ENCODE data around the gene MYT1.

- TF ChIP-seq CTCF (IDR thresholded peaks at IDR 0.05; ENCODE audit: poor library complexity, severe bottlenecking) (no peak), MXI1 (conservative IDR thresholded peaks at IDR 0.05; ENCODE audit: poor library complexity, severe bottlenecking) (no peak)
These were observed 34.1 kb downstream of the MYT1 start for GRCh38 chr20:64198347-64198746.

Measured in neural cell (in vitro differentiated cells).